Measurements from ENCODE around the gene MVB12A. TPM values are rescaled to one million over a fixed set of nuclear protein-coding genes. Genes with fewer than 3 reads are reported as not detected.

Gene MVB12A
- total RNA-seq (2022; extraction: Qiagen RNA extraction; ENCODE audit: low read depth): 28.2 to 42.0 TPM (median 39.8 TPM) in 5 replicates

DNA sequence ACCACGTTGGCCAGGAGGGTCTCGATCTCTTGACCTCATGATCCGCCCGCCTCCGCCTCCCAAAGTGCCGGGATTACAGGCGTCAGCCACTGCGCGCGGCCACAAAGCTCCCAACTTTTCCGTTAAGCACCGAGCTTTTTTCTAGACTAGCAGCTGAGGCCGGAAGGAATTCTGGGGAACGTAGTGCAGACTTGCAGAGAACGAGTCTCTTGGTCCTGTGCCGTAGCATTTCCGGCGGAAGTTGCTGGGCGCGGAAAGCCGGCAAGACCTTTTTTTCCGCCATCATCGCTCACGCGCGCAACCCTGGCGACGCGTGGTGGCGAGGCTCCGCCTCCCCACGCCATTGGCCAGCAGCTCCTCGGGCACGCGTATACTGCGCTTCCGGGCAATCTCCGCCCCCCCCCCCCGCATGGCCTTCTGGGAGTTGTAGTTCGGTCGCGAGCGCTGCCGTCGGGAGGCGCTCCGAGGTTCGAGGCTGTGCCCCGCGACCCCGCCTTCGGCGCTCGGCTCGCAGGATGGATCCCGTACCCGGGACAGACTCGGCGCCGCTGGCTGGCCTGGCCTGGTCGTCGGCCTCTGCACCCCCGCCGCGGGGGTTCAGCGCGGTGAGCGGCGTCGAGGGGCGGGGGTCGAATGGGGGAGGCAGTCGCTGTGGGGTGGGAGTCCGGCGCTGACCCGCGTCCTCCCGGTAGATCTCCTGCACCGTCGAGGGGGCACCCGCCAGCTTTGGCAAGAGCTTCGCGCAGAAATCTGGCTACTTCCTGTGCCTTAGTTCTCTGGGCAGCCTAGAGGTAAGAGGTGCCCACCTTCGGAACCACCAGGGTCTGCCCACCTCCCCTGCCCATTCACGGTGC is at the start of gene MVB12A:
TSS of gene MVB12A (plus strand) at position 427 of the 854 bp plus-strand sequence. CDS start at position 516, 89 bp downstream.

DNA sequence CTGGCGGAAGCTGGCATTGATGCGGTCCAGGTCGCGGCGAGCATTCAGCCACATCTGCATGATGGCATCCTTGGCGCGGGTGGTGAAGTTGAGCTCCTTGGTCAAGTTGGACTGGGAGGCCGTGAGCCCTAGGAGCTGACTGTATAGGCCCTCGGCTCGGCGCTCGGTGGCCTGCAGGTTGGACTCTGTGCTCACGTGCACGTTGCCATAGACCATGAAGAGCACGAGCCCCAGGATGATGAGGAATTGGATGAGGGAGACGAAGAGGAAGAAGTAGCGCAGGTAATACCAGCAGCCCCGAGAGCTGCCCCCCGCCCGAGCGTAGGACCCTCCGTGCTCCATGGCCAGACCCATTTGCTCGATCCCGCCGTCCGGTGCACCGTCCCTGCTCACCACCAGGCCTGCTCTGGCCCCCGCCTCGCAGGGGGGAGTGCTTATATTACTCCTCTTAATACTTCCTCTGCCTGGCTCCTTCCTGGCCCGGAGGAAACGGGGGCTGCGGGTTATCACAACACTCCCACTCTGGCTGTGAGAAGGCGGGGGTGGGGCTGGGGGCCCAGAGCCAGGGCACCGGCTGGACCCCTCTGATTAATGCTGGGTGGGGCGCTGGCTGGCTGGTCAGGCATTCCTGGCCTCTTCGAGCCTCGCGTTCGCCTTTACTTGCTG is 42.8 kb upstream of the MVB12A start, which contains the start of gene PLVAP:
TSS of gene PLVAP (minus strand) at position 408 of the 666 bp plus-strand sequence. CDS start at position 354, 54 bp downstream.

DNA sequence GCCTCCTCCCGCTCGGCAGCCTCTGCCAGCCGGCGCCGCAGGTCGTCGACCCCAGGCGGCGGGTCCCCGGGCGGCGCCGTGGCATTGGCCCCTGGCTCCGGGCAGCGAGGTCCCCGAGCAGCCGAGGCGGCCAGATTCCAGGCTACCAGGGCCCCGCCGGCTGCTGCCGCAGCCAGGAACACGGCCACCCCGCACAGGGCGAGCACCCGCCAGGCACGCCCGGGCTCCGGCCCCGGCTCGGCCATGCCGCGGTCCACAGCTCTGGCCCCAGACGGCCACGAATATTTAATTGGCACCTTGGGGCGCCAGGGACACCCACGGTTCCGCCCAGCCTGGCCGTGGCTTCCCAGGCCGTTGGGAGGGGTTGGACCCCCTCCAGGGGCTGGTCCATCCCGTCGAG is 25.9 kb upstream of the MVB12A start, which contains the start of gene CCDC194:
TSS of gene CCDC194 (minus strand) at position 283 of the 400 bp plus-strand sequence. CDS start at position 245, 38 bp downstream.

DNA sequence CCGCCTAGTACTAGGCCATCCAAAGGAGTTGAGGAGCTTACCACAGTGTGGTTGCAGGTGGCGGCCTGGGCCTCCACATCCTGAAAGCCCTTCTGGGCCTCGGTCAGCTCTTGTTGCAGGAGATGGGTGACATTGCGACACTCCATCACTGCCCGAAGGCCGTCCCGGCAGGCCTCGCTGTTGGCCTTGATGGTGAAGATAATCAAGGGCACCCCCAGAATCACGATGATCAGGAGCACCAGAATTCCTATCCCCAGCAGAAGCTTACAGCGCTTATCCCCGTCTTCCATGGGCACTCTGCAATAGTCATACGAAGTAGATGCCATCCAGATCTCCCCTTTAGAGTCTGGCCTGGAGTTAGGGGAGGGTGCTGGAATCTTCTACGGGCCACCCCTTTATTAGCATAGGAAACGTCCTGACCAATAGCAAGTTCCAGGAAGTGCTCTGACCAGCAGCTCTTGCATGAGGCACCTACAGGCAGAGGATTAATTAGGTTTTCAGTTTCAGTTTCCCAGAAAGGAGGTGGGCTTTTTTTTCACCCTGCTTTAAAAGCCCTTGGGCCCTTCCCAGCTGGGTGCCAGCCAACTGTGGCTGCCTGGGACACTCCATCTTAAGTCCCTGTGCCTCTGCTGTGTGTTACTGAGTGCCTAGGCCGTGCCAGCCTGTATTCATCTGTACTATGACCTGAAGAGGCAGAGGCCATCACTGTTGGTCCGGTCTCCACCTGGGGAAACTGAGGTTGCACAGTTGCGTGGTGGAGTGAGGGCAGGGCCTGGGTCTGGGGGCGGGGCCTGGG is 14.4 kb upstream of the MVB12A start, which contains the start of gene BST2:
TSS of gene BST2 (minus strand) at position 381 of the 796 bp plus-strand sequence. CDS start at position 326, 55 bp downstream.

DNA sequence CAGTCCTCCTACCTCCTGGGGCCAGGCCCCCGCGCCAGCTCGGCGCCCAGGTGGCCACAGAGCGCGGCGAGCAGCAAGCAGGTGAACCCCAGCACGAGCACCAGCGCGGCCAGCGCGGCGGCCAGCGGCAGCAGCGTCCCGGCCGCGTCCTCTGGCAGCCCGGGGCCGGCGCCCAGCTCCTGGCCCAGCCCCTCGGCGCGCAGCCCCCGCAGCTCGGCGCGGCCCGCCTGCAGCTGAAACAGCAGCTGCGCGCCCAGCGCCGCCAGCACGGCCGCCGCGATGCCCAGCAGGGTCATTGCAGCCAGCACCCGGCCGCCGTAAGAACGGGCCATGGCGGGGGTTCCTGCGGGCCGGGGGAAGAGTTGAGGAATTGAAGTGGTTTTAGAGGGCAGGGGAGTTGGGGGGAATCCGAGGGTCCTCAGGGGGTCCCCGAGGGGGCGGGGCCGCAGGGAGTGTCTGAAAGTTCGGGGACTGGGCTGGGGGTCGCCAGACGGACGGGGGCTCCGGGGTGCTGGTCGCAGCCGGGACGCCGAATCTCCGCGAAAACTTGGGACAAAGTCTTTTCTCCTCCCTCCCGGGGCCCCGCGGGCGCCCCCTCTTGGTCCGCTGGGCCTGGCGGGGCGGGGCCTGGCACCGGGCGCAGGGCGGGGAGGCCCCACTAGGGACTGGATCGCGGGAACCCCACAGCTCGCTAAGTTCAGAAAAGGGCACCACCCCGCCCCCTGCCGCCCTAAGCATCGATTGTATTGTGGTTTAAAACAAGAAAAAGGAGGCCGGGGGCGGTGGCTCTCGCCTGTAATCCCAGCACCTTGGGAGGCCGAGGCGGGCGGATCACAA is 28.5 kb downstream of the MVB12A start, which contains the start of gene TMEM221:
TSS of gene TMEM221 (minus strand) at position 538 of the 837 bp plus-strand sequence. CDS start at position 332, 206 bp downstream.

DNA sequence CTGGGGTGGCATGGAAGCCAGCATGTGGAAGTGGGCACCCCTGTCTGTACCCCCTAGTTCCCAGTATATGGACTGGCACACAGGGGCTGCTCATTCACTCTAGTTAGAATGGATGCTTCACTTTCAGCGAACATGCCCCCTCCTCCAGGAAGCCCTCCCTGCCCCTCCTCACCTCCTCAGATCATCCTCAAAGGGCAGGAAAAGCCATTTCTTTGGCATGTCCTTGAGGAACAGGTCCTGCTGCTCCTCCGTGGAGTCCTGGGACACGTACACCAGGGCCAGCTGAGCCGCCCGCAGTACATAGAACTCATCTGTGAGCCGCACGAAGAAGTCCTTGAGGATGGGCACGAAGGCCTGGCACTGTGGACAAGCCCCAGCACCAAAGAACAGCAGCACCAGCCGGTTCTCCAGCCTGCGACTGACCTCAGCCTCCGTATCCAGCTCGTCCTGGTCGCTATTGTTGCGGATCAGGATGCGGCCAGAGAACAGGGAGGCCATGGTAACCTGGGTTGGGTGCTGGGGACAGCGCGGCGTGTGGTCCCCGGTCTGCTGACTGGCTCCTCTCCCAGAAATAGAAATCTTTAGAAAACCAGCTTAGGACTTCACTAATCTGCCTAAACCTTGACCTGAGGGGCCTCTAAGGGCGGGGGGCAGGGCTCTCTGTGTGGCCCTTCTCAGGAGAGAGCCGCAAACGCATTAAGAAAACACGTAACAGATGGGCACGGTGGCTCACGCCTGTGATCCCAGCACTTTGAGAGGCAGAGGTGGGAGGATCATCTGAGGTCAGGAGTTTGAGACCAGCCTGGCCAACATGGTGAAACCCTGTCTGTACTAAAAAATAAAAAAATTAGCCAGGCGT is 40.8 kb downstream of the MVB12A start, which contains the start of gene NXNL1:
TSS of gene NXNL1 (minus strand) at position 555 of the 859 bp plus-strand sequence. CDS start at position 498, 57 bp downstream.

DNA sequence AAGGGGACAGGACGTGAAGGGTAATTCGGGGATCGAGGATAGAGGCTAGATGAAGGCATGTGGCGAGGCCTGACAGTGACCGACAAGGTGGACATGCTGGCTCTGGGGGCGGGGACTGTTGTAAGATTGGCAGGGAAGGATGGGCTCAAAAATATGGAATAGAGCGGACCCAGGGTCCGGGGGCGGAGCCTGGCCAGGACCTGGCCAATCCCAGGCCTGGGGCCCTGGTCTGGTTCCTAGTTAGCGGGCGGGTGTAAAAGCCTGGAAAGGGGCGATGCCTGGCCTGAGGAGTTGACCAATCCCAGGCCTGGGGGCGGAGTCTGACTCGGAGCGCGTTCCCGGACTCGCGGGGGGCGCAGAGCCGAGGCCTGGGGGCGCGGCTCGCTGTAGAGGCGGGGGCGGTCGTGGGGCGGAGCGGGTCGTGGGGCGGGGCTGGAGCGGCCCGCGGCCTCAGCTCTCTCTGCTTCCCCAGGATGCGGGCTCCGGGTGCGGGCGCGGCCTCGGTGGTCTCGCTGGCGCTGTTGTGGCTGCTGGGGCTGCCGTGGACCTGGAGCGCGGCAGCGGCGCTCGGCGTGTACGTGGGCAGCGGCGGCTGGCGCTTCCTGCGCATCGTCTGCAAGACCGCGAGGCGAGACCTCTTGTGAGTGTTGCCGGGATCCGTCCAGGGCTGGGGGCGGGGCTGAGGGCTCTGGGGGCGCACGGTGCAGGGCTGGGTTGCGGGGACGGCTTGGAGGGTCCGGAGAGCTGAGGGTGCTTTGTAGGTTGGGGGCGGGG is 50.4 kb downstream of the MVB12A start, which contains the start of gene SLC27A1:
TSS of gene SLC27A1 (plus strand) at position 457 of the 774 bp plus-strand sequence. CDS start at position 474, 17 bp downstream.

Other genes with a start within 250 kb of the MVB12A start
- 13.2 to 17.2 TPM (median 16.4 TPM) in 5 replicates for gene USE1, start 204.7 kb upstream of the MVB12A start, total RNA-seq (2022; extraction: Qiagen RNA extraction; ENCODE audit: low read depth)
- gene OCEL1, start 193.8 kb upstream of the MVB12A start, total RNA-seq (2022; extraction: Qiagen RNA extraction; ENCODE audit: low read depth): 9.6 to 12.2 TPM (median 12.0 TPM) in 5 replicates
- gene NR2F6, start 174.1 kb upstream of the MVB12A start, total RNA-seq (2022; extraction: Qiagen RNA extraction; ENCODE audit: low read depth): 23.8 to 61.8 TPM (median 55.3 TPM) in 5 replicates
- not detected in 5 replicates for gene USHBP1, start 155.3 kb upstream of the MVB12A start, total RNA-seq (2022; extraction: Qiagen RNA extraction; ENCODE audit: low read depth)
- 61.0 to 67.8 TPM (median 65.2 TPM) in 5 replicates for gene BABAM1, start 152.6 kb upstream of the MVB12A start, total RNA-seq (2022; extraction: Qiagen RNA extraction; ENCODE audit: low read depth)
- gene ANKLE1, start 138.1 kb upstream of the MVB12A start, total RNA-seq (2022; extraction: Qiagen RNA extraction; ENCODE audit: low read depth): 0.30 to 0.94 TPM (median 0.66 TPM) in 5 replicates
- gene ABHD8, start 116.6 kb upstream of the MVB12A start, total RNA-seq (2022; extraction: Qiagen RNA extraction; ENCODE audit: low read depth): 2.6 to 3.8 TPM (median 3.4 TPM) in 5 replicates
- 69.3 to 104 TPM (median 95.7 TPM) in 5 replicates for gene MRPL34, start 114.2 kb upstream of the MVB12A start, total RNA-seq (2022; extraction: Qiagen RNA extraction; ENCODE audit: low read depth)
- gene DDA1, start 110.5 kb upstream of the MVB12A start, total RNA-seq (2022; extraction: Qiagen RNA extraction; ENCODE audit: low read depth): 66.5 to 75.4 TPM (median 69.7 TPM) in 5 replicates
- gene ANO8, start 85.2 kb upstream of the MVB12A start, total RNA-seq (2022; extraction: Qiagen RNA extraction; ENCODE audit: low read depth): 2.8 to 4.7 TPM (median 4.0 TPM) in 5 replicates
- gene GTPBP3, start 82.5 kb upstream of the MVB12A start, total RNA-seq (2022; extraction: Qiagen RNA extraction; ENCODE audit: low read depth): 15.7 to 23.4 TPM (median 21.9 TPM) in 5 replicates
- gene PLVAP, start 42.7 kb upstream of the MVB12A start, total RNA-seq (2022; extraction: Qiagen RNA extraction; ENCODE audit: low read depth): not detected in 5 replicates
- not detected in 5 replicates for gene CCDC194, start 25.9 kb upstream of the MVB12A start, total RNA-seq (2022; extraction: Qiagen RNA extraction; ENCODE audit: low read depth)
- gene BST2, start 14.4 kb upstream of the MVB12A start, total RNA-seq (2022; extraction: Qiagen RNA extraction; ENCODE audit: low read depth): 0.10 to 0.14 TPM in 2 of 5 replicates, not detected in the others
- gene TMEM221, start 28.6 kb downstream of the MVB12A start, total RNA-seq (2022; extraction: Qiagen RNA extraction; ENCODE audit: low read depth): 0.56 to 0.92 TPM (median 0.74 TPM) in 5 replicates
- not detected in 5 replicates for gene NXNL1, start 40.9 kb downstream of the MVB12A start, total RNA-seq (2022; extraction: Qiagen RNA extraction; ENCODE audit: low read depth)
- gene SLC27A1, start 50.5 kb downstream of the MVB12A start, total RNA-seq (2022; extraction: Qiagen RNA extraction; ENCODE audit: low read depth): 2.0 to 3.4 TPM (median 2.8 TPM) in 5 replicates
- gene PGLS, start 91.6 kb downstream of the MVB12A start, total RNA-seq (2022; extraction: Qiagen RNA extraction; ENCODE audit: low read depth): 43.1 to 77.3 TPM (median 74.1 TPM) in 5 replicates
- 56.1 to 75.0 TPM (median 69.7 TPM) in 5 replicates for gene COLGALT1, start 135.6 kb downstream of the MVB12A start, total RNA-seq (2022; extraction: Qiagen RNA extraction; ENCODE audit: low read depth)

Measured in A549 treated with CpdA at 1 μM for 4 hours (cell line).